HL-60 (cell line): ENCODE measurements around the gene PUM1.

Experiments used
- GABPA ChIP-seq: IDR thresholded peaks from 2 replicates; pipeline ENCODE4 v1.6.1; 2012; ENCODE audit warnings: low read depth
- POLR2AphosphoS5 ChIP-seq: IDR thresholded peaks from 2 replicates; pipeline ENCODE4 v1.6.1; 2012; ENCODE audit warnings: low read depth
- TF ChIP-seq, protein P1 (sequence below): IDR thresholded peaks from one replicate; pipeline ENCODE4 v1.5.1; 2011; ENCODE audit warnings: low read length, control low read depth, inconsistent platforms; ENCODE audit not compliant: insufficient read depth
- TF ChIP-seq, protein P2 (sequence below): IDR thresholded peaks from 2 replicates; pipeline ENCODE4 v1.6.1; 2012; ENCODE audit warnings: low read depth; ENCODE audit not compliant: insufficient replicate concordance

DNA sequence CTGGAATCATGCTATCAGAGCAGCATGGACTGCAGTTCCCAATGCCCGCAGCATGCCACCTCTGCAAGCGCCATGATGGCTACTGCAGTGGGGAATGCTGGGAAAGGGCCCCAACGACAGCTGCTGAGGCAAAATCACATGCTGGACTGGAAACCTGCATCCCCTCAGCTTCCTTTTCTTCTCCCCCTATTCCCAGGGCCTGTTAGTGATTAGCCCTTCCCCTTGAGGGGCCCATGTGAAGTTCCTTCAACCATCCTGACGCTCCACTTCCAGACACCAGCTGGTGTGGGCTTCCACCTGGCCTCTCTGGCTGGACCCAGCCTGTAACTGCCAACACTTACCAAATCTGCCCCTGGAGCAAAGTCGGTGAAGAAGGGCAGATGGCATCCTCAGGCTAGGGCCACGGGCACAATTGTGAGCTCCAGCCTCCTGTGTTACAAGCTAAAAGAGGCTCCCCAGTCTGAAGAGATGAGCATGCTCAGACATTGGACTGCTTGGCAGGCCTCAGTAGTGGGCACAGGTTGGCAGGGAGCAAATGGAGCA lies 134.8 kb downstream of the PUM1 start:
- TF ChIP-seq, protein P1, sequence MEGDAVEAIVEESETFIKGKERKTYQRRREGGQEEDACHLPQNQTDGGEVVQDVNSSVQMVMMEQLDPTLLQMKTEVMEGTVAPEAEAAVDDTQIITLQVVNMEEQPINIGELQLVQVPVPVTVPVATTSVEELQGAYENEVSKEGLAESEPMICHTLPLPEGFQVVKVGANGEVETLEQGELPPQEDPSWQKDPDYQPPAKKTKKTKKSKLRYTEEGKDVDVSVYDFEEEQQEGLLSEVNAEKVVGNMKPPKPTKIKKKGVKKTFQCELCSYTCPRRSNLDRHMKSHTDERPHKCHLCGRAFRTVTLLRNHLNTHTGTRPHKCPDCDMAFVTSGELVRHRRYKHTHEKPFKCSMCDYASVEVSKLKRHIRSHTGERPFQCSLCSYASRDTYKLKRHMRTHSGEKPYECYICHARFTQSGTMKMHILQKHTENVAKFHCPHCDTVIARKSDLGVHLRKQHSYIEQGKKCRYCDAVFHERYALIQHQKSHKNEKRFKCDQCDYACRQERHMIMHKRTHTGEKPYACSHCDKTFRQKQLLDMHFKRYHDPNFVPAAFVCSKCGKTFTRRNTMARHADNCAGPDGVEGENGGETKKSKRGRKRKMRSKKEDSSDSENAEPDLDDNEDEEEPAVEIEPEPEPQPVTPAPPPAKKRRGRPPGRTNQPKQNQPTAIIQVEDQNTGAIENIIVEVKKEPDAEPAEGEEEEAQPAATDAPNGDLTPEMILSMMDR: no peak
- TF ChIP-seq, protein P2, sequence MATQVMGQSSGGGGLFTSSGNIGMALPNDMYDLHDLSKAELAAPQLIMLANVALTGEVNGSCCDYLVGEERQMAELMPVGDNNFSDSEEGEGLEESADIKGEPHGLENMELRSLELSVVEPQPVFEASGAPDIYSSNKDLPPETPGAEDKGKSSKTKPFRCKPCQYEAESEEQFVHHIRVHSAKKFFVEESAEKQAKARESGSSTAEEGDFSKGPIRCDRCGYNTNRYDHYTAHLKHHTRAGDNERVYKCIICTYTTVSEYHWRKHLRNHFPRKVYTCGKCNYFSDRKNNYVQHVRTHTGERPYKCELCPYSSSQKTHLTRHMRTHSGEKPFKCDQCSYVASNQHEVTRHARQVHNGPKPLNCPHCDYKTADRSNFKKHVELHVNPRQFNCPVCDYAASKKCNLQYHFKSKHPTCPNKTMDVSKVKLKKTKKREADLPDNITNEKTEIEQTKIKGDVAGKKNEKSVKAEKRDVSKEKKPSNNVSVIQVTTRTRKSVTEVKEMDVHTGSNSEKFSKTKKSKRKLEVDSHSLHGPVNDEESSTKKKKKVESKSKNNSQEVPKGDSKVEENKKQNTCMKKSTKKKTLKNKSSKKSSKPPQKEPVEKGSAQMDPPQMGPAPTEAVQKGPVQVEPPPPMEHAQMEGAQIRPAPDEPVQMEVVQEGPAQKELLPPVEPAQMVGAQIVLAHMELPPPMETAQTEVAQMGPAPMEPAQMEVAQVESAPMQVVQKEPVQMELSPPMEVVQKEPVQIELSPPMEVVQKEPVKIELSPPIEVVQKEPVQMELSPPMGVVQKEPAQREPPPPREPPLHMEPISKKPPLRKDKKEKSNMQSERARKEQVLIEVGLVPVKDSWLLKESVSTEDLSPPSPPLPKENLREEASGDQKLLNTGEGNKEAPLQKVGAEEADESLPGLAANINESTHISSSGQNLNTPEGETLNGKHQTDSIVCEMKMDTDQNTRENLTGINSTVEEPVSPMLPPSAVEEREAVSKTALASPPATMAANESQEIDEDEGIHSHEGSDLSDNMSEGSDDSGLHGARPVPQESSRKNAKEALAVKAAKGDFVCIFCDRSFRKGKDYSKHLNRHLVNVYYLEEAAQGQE: no peak
- TF ChIP-seq GABPA (no peak), POLR2AphosphoS5 (no peak; the same call in none of the 2 replicates)
